PC-3 (cell line): ENCODE measurements around the gene GLRA3. TPM values are rescaled to one million over a fixed set of nuclear protein-coding genes. Genes with fewer than 3 reads are reported as not detected.

Experiments
- ATAC-seq: fragments of 200-7000 bp; cut with Tn5 transposase; 2 replicates; pipeline ENCODE4 v1.9.1; 2020; ENCODE audit warnings: mild to moderate bottlenecking, moderate library complexity
- BruUV-seq: library from RNA; stranded (reverse); fragments of 400-500 nt; replicated peaks from 2 replicates; lab custom pipeline; 2021; lab: Mats Ljungman, UMichigan
- CTCF ChIA-PET: fragments of 300-600 bp; sonication (Branson Sonifier 250); formaldehyde crosslinking; loops from one replicate; lab custom pipeline; 2022; ENCODE audit warnings: antibody characterized with exemption; lab: Charles Lee
- POLR2A ChIA-PET: fragments of 300-600 bp; sonication (Branson Sonifier 250); formaldehyde crosslinking; loops from one replicate; lab custom pipeline; 2022; ENCODE audit warnings: antibody characterized with exemption; ENCODE audit not compliant: unreplicated experiment; lab: Charles Lee
- DNase-seq: peaks from one replicate; pipeline ENCODE4 v3.0.0-alpha.2; 2015
- H2AFZ ChIP-seq: fragments of 300-600 bp; sonication (generic); 2 replicates; pipeline ENCODE4 v1.6.0; 2016; ENCODE audit warnings: antibody characterized with exemption, low read length
- H3F3A ChIP-seq: fragments of 300-600 bp; sonication (generic); one replicate; pipeline ENCODE4 v1.6.0; 2017; ENCODE audit warnings: antibody characterized with exemption, low read length, control low read depth, mild to moderate bottlenecking; ENCODE audit not compliant: unreplicated experiment
- H3K27ac ChIP-seq: fragments of 300-600 bp; sonication (generic); 2 replicates; pipeline ENCODE4 v1.5.1; 2016; ENCODE audit warnings: mild to moderate bottlenecking, low read length
- H3K27me3 ChIP-seq: fragments of 300-600 bp; sonication (generic); 2 replicates; pipeline ENCODE4 v1.6.1; 2016; ENCODE audit warnings: low read length, mixed read lengths
- H3K36me3 ChIP-seq: fragments of 300-600 bp; sonication (generic); 2 replicates; pipeline ENCODE4 v1.6.1; 2016; ENCODE audit warnings: low read depth, mixed run types, low read length, mixed read lengths
- H3K4me1 ChIP-seq: fragments of 300-600 bp; sonication (generic); 2 replicates; pipeline ENCODE4 v1.5.1; 2016; ENCODE audit warnings: low read length; ENCODE audit not compliant: insufficient read depth
- H3K4me2 ChIP-seq: fragments of 300-600 bp; sonication (generic); 2 replicates; pipeline ENCODE4 v1.6.0; 2016; ENCODE audit warnings: low read length
- H3K4me3 ChIP-seq: fragments of 300-600 bp; sonication (generic); 2 replicates; pipeline ENCODE4 v1.5.1; 2016; ENCODE audit warnings: mild to moderate bottlenecking, low read length, mixed read lengths
- H3K79me2 ChIP-seq: fragments of 300-600 bp; sonication (generic); 2 replicates; pipeline ENCODE4 v1.6.1; 2017; ENCODE audit warnings: low read length, mixed read lengths
- H3K9ac ChIP-seq: fragments of 300-600 bp; sonication (generic); 2 replicates; pipeline ENCODE4 v1.6.0; 2016; ENCODE audit warnings: mild to moderate bottlenecking, low read length
- H3K9me2 ChIP-seq: fragments of 300-600 bp; sonication (generic); replicated peaks from 2 replicates; pipeline ENCODE4 v1.6.1; 2016; ENCODE audit warnings: mixed run types, low read length, mixed read lengths
- H3K9me3 ChIP-seq: fragments of 300-600 bp; sonication (generic); 2 replicates; pipeline ENCODE4 v1.6.1; 2016; ENCODE audit warnings: low read length, mixed read lengths
- H4K20me1 ChIP-seq: fragments of 300-600 bp; sonication (generic); 2 replicates; pipeline ENCODE4 v1.6.1; 2016; ENCODE audit warnings: low read length, mixed read lengths
- EZH2 ChIP-seq: fragments of 300-600 bp; sonication (generic); IDR thresholded peaks from one replicate; pipeline ENCODE4 v1.6.1; 2017; ENCODE audit warnings: antibody characterized with exemption, mild to moderate bottlenecking, low read length; ENCODE audit not compliant: unreplicated experiment
- EZH2phosphoT487 ChIP-seq: fragments of 300-600 bp; sonication (generic); IDR thresholded peaks from 2 replicates; pipeline ENCODE4 v1.6.1; 2018; ENCODE audit warnings: mild to moderate bottlenecking, antibody characterized with exemption, low read length, borderline replicate concordance
- intact Hi-C: fragments of 100-400 bp; cut with micrococcal nuclease; formaldehyde crosslinking; loops from 2 replicates; pipeline ENCODE4 v1.9.0; 2023
- total RNA-seq: library from RNA; depleted of rRNA; stranded (reverse); fragments of >200 nt; gene quantifications from 2 replicates; pipeline ENCODE4 v1.2.3, GENCODE V29; 2014
- TF ChIP-seq, protein P1 (sequence below): fragments of 300-600 bp; sonication (generic); conservative IDR thresholded peaks from 2 replicates; pipeline ENCODE4 v1.5.1; 2017; ENCODE audit warnings: antibody characterized with exemption, low read depth, mild to moderate bottlenecking, low read length

The GLRA3 gene
- total RNA-seq, 1 experiment from 2014 or later = not detected

DNA sequence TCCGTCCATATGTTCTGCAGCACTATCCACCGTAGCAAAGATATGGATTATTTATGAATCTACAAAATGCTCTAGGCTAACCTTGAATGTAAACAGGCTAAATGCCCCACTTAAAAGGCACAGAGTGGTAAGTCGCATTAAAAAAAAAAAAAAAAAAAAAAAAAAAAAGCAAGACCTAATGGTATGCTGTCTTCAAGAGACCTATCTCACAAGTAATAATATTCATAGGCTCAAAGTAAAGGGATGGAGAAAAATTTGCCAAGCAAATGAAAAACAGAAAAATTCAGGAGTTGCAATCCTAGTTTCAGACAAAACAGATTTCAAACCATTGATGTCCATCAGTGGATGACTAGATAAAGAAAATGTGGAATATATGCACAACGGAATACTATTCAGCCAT, 139.4 kb downstream of the GLRA3 start:
- ATAC-seq = no peak
- H3K9me3 ChIP-seq = no peaks in the 10 kb centered on the region
- H3K27me3 ChIP-seq = no peaks in the 10 kb centered on the region
- TF ChIP-seq EZH2phosphoT487 = no peak
- H3F3A ChIP-seq = no peaks in the 10 kb centered on the region
- no peak for DNase-seq
- no peak overlapping the region for H2AFZ ChIP-seq
- no peak overlapping the region for H3K9ac ChIP-seq
- no TSS peak for BruUV-seq
- CTCF ChIA-PET = no interaction called here
- H3K4me3 ChIP-seq = no peak overlapping the region
- intact Hi-C loops = no loop called here
- POLR2A ChIA-PET = no interaction called here
- no peaks in the 10 kb centered on the region for H3K79me2 ChIP-seq
- H4K20me1 ChIP-seq = no peaks in the 10 kb centered on the region
- H3K27ac ChIP-seq = no peak overlapping the region
- H3K9me2 ChIP-seq = no peaks in the 10 kb centered on the region
- no peaks in the 10 kb centered on the region for H3K4me1 ChIP-seq
- H3K36me3 ChIP-seq = no peaks in the 10 kb centered on the region
- H3K4me2 ChIP-seq = no peak overlapping the region

DNA sequence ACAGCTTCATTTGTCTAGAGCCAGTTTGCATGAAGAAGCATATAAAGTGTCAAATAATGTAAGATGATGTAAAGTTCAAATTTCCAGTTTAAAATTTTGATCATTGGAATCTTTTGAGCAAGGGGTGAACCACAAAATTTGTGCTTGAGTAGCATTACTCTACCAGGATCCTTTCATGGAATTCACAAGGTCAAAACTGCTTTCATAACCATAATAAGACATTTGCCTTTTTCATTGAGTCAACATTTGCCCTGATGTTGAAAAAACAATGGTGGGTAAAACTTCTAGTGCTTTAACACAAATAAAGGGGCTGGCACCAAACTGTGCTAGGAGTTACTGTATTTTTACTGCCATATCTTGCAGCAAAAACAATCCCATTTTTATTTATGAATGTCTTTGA, 142.2 kb downstream of the GLRA3 start:
- POLR2A ChIA-PET = no interaction called here

DNA sequence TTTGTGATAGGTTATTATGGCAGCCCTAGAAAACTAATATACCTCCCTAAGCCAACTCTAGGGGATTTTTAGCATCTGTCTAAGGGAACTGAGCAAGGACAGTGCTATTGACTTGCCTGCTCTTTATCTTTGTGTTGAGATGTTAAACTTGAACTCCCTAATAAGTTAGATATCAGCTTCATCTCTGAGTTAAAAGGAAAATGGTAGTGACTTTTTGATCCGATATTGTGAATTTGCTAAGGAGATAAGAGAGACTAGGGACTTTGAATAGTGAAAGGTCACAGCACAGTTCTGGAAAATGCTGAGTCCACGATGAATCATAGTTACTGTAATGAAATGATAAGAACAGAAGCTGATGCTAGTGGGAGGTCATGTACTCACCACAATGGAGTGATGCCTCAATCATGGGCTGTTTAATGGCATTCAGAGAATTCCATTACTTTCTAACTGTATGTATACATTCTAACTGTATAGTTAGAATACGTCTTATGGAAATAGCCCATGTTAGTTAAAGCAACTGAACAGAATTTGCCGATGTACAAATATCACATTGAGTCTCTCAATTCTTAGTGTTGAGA, 147.2 kb downstream of the GLRA3 start:
- CTCF ChIA-PET = no interaction called here

More for the DNA sequence above, 142.2 kb downstream of the GLRA3 start:
- DNase-seq = no peak
- no peak for ATAC-seq
- H4K20me1 ChIP-seq = no peaks in the 10 kb centered on the region
- no peak overlapping the region for H3K4me3 ChIP-seq
- H2AFZ ChIP-seq = no peak overlapping the region
- H3K27me3 ChIP-seq = no peaks in the 10 kb centered on the region
- no peak overlapping the region for H3K9ac ChIP-seq
- no peak overlapping the region for H3K27ac ChIP-seq
- no peak for TF ChIP-seq EZH2phosphoT487
- TF ChIP-seq, protein P1, sequence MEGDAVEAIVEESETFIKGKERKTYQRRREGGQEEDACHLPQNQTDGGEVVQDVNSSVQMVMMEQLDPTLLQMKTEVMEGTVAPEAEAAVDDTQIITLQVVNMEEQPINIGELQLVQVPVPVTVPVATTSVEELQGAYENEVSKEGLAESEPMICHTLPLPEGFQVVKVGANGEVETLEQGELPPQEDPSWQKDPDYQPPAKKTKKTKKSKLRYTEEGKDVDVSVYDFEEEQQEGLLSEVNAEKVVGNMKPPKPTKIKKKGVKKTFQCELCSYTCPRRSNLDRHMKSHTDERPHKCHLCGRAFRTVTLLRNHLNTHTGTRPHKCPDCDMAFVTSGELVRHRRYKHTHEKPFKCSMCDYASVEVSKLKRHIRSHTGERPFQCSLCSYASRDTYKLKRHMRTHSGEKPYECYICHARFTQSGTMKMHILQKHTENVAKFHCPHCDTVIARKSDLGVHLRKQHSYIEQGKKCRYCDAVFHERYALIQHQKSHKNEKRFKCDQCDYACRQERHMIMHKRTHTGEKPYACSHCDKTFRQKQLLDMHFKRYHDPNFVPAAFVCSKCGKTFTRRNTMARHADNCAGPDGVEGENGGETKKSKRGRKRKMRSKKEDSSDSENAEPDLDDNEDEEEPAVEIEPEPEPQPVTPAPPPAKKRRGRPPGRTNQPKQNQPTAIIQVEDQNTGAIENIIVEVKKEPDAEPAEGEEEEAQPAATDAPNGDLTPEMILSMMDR = no peak
- TF ChIP-seq EZH2 = no peak
- H3F3A ChIP-seq = no peaks in the 10 kb centered on the region
- no peaks in the 10 kb centered on the region for H3K79me2 ChIP-seq
- H3K9me3 ChIP-seq = no peaks in the 10 kb centered on the region
- BruUV-seq = no TSS peak
- intact Hi-C loops = no loop called here
- CTCF ChIA-PET = no interaction called here
- no peaks in the 10 kb centered on the region for H3K4me1 ChIP-seq
- H3K4me2 ChIP-seq = no peak overlapping the region
- no peaks in the 10 kb centered on the region for H3K9me2 ChIP-seq
- H3K36me3 ChIP-seq = no peaks in the 10 kb centered on the region

More for the DNA sequence above, 147.2 kb downstream of the GLRA3 start:
- H3K9me2 ChIP-seq = no peaks in the 10 kb centered on the region
- no peak overlapping the region for H3K4me2 ChIP-seq
- TF ChIP-seq EZH2 (no peak), EZH2phosphoT487 (no peak)
- TF ChIP-seq, protein P1 = no peak
- no peaks in the 10 kb centered on the region for H3K79me2 ChIP-seq
- H3K4me3 ChIP-seq = no peak overlapping the region
- no peak overlapping the region for H2AFZ ChIP-seq
- H3K36me3 ChIP-seq = no peaks in the 10 kb centered on the region
- POLR2A ChIA-PET = no interaction called here
- no peaks in the 10 kb centered on the region for H3K4me1 ChIP-seq
- H3K27ac ChIP-seq = no peak overlapping the region
- BruUV-seq = no TSS peak
- H3K27me3 ChIP-seq = no peaks in the 10 kb centered on the region
- intact Hi-C loops = no loop called here
- no peaks in the 10 kb centered on the region for H3F3A ChIP-seq
- H4K20me1 ChIP-seq = no peaks in the 10 kb centered on the region
- peak; percentile 20 for DNase-seq
- no peak overlapping the region for H3K9ac ChIP-seq
- peak; percentile 42; the same call in 1 of the 2 replicates for ATAC-seq
- no peaks in the 10 kb centered on the region for H3K9me3 ChIP-seq
